Endothelial cell (in vitro differentiated cells): ENCODE results near the gene RNF123. TPM values are rescaled to one million over a fixed set of nuclear protein-coding genes. Genes with fewer than 3 reads are reported as not detected.

Source experiments
- DNase-seq: peaks from one replicate; pipeline ENCODE4 v3.0.0; 2021; ENCODE audit warnings: low spot score
- H3K27ac Mint-ChIP-seq: one replicate; pipeline ENCODE4 v1.8.0; 2021; ENCODE audit warnings: mixed read lengths, inconsistent platforms; ENCODE audit not compliant: unreplicated experiment
- H3K27me3 Mint-ChIP-seq: one replicate; pipeline ENCODE4 v1.8.0; 2021; ENCODE audit warnings: mild to moderate bottlenecking, moderate library complexity, mixed read lengths, inconsistent platforms; ENCODE audit not compliant: unreplicated experiment
- H3K36me3 Mint-ChIP-seq: one replicate; pipeline ENCODE4 v1.8.0; 2021; ENCODE audit warnings: mild to moderate bottlenecking, low read depth, mixed read lengths, inconsistent platforms; ENCODE audit not compliant: unreplicated experiment
- H3K4me1 Mint-ChIP-seq: one replicate; pipeline ENCODE4 v1.8.0; 2021; ENCODE audit warnings: mild to moderate bottlenecking, mixed read lengths, inconsistent platforms; ENCODE audit not compliant: unreplicated experiment
- H3K4me3 Mint-ChIP-seq: one replicate; pipeline ENCODE4 v1.8.0; 2021; ENCODE audit warnings: mild to moderate bottlenecking, mixed read lengths, inconsistent platforms; ENCODE audit not compliant: unreplicated experiment
- H3K9me3 Mint-ChIP-seq: one replicate; pipeline ENCODE4 v1.8.0; 2021; ENCODE audit warnings: mixed read lengths, inconsistent platforms; ENCODE audit not compliant: unreplicated experiment
- CTCF ChIP-seq: fragments of 200-600 bp; sonication (generic); IDR thresholded peaks from one replicate; pipeline ENCODE4 v1.5.0; 2021; ENCODE audit warnings: antibody characterized with exemption; ENCODE audit not compliant: unreplicated experiment
- total RNA-seq: library from RNA; stranded (reverse); fragmentation: NEBNext Ultra II Directional; extraction: Animal tissue kit (Norgen Biotek cat#: 25700); gene quantifications from one replicate; pipeline ENCODE4 v1.2.1, GENCODE V29; 2021; ENCODE audit not compliant: unreplicated experiment

RNF123 gene
- total RNA-seq, 1 donor from 2014 or later, result 42.3 TPM

- Mint-ChIP-seq H3K27me3 (peaks cover 22% of the 10 kb centered on the region), H3K36me3 (peaks cover 4% of the 10 kb centered on the region), H3K27ac (peak overlapping the region; percentile 93), H3K9me3 (no peaks in the 10 kb centered on the region), H3K4me3 (peak overlapping the region; percentile 96), H3K4me1 (peaks cover 9% of the 10 kb centered on the region)
- no peak for DNase-seq
- no peak for TF ChIP-seq CTCF
Measured at GRCh38 chr3:49722896-49723295, 33.5 kb downstream of the RNF123 start.

GRCh38 chr3:49723296-49723627, 33.9 kb downstream of the RNF123 start:
- H3K27ac Mint-ChIP-seq, result peak overlapping the region; percentile 93
- H3K27me3 Mint-ChIP-seq, result peaks cover 22% of the 10 kb centered on the region
- peak overlapping the region; percentile 96 for H3K4me3 Mint-ChIP-seq
- peak; percentile 51 for DNase-seq
- H3K4me1 Mint-ChIP-seq, result peaks cover 9% of the 10 kb centered on the region
- no peaks in the 10 kb centered on the region for H3K9me3 Mint-ChIP-seq
- peaks cover 4% of the 10 kb centered on the region for H3K36me3 Mint-ChIP-seq
- no peak for TF ChIP-seq CTCF

GRCh38 chr3:49723628-49724551, 34.5 kb downstream of the RNF123 start, which contains the start of gene GMPPB:
Gene GMPPB, minus strand, starts transcription at chr3:49723951. Its CDS starts 225 bp downstream, at chr3:49723726.
- no peaks in the 10 kb centered on the region for H3K9me3 Mint-ChIP-seq
- peaks cover 18% of the 10 kb centered on the region for H3K27me3 Mint-ChIP-seq
- peaks cover 4% of the 10 kb centered on the region for H3K4me1 Mint-ChIP-seq
- peak within 1 kb of the TSS; percentile 96 for H3K4me3 Mint-ChIP-seq
- peaks cover 6% of the 10 kb centered on the region for H3K36me3 Mint-ChIP-seq
- H3K27ac Mint-ChIP-seq, result peak within 1 kb of the TSS; percentile 93
- DNase-seq, result peak; percentile 97
- no peak for TF ChIP-seq CTCF

GRCh38 chr3:49724586-49724985, 35.2 kb downstream of the RNF123 start:
- no peaks in the 10 kb centered on the region for H3K9me3 Mint-ChIP-seq
- peak overlapping the region; percentile 92 for H3K4me3 Mint-ChIP-seq
- peaks cover 4% of the 10 kb centered on the region for H3K4me1 Mint-ChIP-seq
- H3K36me3 Mint-ChIP-seq, result peaks cover 9% of the 10 kb centered on the region
- peak overlapping the region; percentile 93 for H3K27ac Mint-ChIP-seq
- no peak for TF ChIP-seq CTCF
- peaks cover 17% of the 10 kb centered on the region for H3K27me3 Mint-ChIP-seq
- DNase-seq, result no peak
